Stimulated activated CD4-positive, alpha-beta T cell treated with anti-CD3 and anti-CD28 coated beads, Interleukin-2, amount 100 ng/mL, for 4 hours (primary cell): ENCODE results near the gene COPS7A.
A peak's percentile ranks its signal among the peaks of the same experiment; 100 is the strongest.

Source experiments
- DNase-seq: peaks from one replicate; pipeline ENCODE4 v3.0.0-alpha.2; 2020; ENCODE audit warnings: low read depth

COPS7A gene

GRCh38 chr12:6750506-6750905, 26.7 kb downstream of the COPS7A start:
- DNase-seq, result no peak

DNA sequence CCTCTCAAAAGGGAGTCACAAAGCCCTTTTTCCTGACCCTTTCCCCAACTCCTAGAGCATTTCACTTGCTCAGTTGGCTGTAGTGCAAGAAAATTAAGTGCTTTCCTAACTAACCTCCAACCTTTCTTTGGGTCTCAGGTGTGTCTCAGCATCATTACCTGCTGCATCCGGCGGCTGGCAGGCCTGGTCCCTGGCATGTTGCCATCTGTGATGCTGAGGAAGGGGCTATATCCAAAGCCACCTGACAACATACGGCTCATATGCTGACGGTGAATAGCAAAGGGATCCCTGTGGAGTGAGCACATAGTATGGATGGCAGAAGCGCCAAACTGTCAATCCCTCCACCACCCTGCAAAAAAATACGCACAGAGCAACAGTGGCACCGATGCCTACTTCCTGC, 27.9 kb downstream of the COPS7A start:
- DNase-seq, result no peak

GRCh38 chr12:6752167-6752920, 28.5 kb downstream of the COPS7A start:
- no peak for DNase-seq

- peak; percentile 97 for DNase-seq
These were observed 29.3 kb downstream of the COPS7A start, which contains the start of gene MLF2 for GRCh38 chr12:6752921-6753771. TSS of gene MLF2 (minus strand) at chr12:6753141. CDS start at chr12:6752334, 807 bp downstream.

DNA sequence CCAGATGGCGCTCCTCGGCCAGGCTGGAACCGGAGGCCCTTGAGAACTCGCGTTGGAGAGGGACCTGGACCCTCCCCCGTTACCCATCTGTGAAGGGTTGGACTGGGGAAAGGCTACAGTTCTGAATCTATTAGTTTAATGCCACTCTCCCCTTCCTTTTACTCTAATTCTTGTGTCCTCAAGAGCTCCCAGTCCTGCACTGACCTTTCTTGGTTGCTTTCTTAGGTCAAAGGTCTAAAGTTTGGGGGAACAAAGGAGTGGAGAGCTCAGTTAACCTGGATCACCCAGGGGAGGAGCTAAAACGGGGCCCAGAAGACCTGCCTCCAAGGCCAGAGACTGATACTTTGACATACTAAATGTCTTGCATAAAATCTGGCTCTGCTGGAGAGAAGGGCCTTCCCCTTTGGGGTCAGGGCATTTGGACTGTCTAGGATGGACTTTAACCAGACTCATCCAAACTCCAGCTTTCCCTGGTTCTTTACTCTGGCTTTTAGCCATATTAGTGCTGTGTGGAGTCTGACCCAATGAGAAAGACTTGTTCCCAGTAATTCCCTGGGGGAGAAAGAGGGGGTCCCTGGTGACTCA, 30.0 kb downstream of the COPS7A start:
- DNase-seq, result no peak

DNA sequence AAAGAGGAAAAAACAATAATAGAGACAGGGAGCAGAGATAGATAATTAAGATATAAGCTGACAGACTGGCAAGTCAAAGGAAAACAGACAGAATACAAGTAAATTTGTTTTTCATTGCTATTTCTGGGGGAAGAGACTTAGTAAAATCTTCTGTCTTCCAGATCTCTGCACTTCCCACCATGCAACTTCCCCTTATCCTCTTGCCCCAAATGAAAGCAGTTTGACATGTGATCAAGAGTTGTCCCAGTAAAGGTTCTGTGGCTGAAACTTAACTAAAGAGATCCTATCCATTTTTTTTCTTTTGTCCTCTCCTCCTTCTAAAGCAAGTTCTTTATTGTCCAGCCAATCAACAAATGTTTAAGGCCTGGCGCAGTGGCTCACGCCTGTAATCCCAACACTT, 30.6 kb downstream of the COPS7A start:
- no peak for DNase-seq

- DNase-seq, result no peak
These were observed 33.3 kb downstream of the COPS7A start for GRCh38 chr12:6757028-6757690.

DNA sequence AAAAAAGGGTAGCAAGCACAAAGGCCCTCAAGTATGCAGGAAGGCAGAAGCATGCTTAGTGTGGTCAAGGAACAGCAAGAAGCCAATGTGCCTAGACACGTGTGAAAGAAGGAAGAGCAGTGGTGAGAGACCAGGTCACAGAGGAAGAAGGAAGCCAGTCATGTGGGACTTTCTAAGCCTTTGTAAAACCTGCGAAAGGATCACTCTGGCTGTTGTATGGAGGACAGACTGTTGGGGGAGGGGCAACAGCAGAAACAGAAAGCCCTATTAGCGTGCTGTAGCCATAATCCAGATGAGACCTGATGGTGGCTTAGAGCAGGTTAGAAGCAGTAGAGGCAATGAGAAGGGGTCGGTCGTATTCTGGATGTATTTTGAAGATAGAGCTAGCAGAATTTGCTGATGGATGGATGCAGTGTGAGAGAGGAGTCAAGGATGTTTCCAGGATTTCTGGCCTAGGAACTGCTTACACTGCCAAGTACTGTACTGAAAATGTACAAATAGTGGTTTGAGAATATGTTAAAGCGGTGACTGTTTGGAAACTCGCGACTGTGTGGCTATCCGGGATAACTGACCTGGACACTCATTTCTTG, 34.8 kb downstream of the COPS7A start:
- no peak for DNase-seq

GRCh38 chr12:6759741-6760140, 35.9 kb downstream of the COPS7A start:
- no peak for DNase-seq

DNA sequence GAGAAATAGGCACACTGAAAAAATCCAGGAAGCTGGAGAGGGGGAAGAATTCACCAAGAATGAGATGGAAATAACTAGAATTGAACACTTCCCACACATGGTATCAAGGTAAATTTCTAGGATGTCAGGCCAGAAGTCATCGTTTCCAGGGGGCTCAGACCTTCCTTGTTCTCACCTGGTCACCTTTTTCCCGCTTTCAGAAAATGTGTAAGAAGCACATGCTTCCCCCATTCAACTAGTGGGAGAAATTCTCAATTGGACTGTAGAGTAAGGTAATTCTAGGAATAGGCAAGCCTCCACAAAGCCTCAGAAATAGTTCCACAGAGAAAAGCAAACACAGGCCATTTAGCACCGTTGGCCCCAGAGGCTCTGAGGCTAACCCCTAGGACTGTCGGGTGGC, 39.5 kb downstream of the COPS7A start:
- no peak for DNase-seq

DNA sequence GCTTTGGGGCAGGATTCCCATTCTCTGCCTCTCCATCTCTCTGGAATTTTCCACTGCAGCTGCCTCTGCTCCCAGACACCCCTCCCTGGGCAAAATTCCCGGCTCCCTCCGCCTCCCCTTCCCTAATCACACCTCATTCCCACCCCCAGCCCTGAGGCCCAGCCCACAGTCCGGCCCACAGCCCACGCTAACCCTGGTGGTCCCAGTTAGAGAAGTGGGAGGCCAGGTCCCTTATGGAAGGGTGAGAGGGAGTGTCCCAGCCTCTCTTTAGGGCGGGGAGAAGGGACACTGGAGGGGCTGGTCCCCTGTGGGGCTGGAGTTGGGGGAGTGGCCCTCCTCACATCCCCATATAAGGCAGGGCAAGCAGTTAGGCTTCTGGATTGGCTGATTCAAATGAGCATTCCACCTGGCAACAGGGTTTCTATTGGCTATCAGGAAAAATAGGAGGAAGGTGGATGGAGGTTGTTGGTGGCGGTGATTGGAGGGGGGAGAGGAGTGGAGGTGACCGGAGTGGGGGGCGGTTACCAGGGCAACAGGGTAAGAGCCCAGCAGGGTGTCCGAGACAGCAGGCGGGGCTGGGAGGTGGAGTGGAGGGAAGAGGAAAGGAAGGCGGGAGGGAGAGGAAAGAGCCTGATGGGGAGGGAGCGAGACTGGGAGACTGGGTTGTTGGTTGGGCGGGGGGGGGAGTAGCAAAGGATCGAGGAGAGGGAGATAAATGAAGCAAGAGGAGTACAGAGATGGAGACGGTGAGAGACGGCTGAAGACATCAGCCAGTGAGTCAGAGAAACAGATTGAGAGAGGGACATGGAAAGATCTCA, 40.4 kb downstream of the COPS7A start:
- no peak for DNase-seq

GRCh38 chr12:6765048-6765633, 41.3 kb downstream of the COPS7A start:
- DNase-seq, result no peak

DNA sequence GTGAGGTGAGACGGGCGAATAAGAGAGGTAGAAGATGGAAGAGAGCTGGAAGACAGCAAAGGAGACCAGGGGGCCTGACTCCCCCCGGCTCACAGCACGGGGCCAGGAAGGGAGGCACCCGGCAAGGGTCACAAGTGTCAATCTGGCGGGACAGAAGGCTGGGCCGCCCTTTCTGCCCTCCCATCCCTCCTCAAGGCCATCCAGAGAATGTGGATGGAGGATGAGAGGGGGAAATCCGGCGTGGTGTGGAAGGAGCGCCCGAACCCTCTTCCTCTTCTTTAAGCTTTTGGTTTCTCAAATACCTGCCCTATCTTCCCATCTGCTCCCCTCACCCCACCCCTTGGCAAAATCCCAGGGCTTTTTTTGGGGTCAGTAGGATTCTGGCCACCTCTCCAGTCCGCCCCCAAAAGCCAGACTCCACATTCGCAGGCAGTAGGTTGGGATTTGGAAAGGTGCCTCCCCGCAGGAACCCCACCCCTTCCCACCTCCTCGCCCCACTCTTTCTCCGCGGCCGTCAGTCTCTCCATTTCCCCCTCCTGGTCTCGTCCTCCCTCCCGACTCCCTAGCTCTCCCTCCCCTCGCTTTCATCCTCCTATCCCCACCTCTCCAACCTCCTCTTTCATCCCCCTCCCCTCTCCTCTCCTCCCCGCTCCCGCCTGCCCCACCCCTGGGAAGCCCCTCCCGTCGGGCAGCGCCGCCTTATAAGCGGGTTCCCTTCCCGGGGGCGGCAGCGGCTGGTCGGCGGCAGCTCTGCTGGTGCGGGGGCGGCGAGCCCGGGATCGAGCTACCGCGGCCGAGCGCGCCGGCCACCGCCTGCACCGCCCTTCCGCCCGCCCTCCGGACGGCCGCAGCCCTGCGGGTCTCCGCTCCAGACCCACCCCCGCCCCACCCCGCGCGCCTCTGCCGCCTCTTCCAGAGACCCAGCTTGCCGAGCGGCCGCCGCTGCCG, 42.1 kb downstream of the COPS7A start, which contains the start of gene PTMS:
Gene PTMS (plus strand): TSS at position 730 of the 948 bp plus-strand sequence. CDS start 343 bp downstream, outside the sequence.
- no peak for DNase-seq

DNA sequence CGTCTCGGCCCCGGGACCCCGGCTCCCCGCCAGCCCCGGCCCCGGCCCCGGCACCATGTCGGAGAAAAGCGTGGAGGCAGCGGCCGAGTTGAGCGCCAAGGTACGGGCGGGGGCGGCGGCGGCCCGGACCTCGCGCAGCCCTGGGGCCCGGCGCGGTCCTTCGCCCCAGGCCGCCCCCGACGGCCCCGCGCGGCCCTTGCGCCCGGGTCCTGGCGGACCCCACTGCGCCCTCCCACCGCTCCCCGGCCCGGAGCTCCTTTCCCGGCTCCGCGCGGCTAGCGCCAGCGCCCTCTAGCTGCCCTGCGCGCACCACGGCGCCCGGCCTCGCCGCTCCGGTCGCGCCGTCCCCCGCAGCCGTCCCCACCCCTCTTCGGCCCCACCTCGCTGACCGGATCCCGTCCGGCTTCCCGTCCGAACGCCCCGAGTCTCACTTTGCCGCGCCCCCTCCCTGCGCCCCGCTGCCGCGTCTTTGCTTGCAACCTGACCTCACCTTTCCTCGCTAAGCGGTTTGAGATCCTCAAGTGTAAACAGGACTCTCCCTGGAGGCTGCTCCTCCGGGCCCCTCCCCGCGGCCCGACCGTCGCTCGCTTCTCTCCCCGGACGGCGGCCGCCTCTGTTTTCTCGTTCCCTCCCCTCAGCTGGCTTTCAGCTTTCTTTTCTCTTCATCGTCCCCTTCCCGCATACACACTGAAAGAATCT, 43.0 kb downstream of the COPS7A start:
- no peak for DNase-seq

GRCh38 chr12:6767353-6768319, 43.8 kb downstream of the COPS7A start:
- no peak for DNase-seq

DNA sequence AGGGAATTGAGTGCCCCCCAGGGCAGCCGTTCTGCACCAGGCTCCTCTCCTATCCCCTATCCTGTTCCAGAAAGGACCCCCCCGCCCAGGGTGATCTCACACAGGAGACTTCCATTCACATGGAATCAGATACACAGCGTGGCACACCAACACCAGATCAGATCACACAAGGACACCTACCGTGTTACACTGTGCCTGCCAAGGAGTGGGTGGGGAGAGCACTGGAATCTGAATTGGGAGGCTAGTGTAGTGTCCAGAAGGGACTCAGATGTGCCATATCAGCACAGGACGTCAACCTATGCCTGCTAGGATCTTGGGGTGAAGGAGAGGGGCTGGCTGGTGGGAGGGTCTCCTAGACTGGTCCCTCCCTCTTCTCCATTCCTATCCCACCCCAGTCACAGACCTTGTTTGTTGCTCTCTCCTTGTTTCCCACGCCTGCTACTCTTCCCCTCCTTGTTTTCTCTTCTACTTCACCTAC, 44.6 kb downstream of the COPS7A start:
- no peak for DNase-seq

- DNase-seq, result no peak
These were observed 45.1 kb downstream of the COPS7A start for GRCh38 chr12:6768990-6769389.
